Neural crest cell (in vitro differentiated cells): ENCODE results near the gene TSPAN8. TPM values are rescaled to one million over a fixed set of nuclear protein-coding genes. Genes with fewer than 3 reads are reported as not detected.

Experiments used
- DNase-seq: peaks from one replicate; pipeline ENCODE4 v3.0.0; 2021; ENCODE audit warnings: low read depth, mixed read lengths, low spot score
- H3K27ac Mint-ChIP-seq: one replicate; pipeline ENCODE4 v1.8.0; 2021; ENCODE audit warnings: mild to moderate bottlenecking, mixed read lengths; ENCODE audit not compliant: unreplicated experiment
- H3K27me3 Mint-ChIP-seq: 2 replicates; pipeline ENCODE4 v1.8.0; 2021; ENCODE audit warnings: low read depth, mild to moderate bottlenecking, mixed read lengths
- H3K36me3 Mint-ChIP-seq: 2 replicates; pipeline ENCODE4 v1.8.0; 2021; ENCODE audit warnings: low read depth, mild to moderate bottlenecking, mixed read lengths
- H3K4me1 Mint-ChIP-seq: 2 replicates; pipeline ENCODE4 v1.8.0; 2021; ENCODE audit warnings: mixed read lengths
- H3K4me3 Mint-ChIP-seq: one replicate; pipeline ENCODE4 v1.8.0; 2021; ENCODE audit warnings: mild to moderate bottlenecking, mixed read lengths
- H3K9me3 Mint-ChIP-seq: 2 replicates; pipeline ENCODE4 v1.8.0; 2021; ENCODE audit warnings: mixed read lengths
- total RNA-seq: library from RNA; stranded (reverse); gene quantifications from 2 replicates; pipeline ENCODE4 v1.2.1, GENCODE V29; 2021
- TF ChIP-seq, protein P1 (sequence below): fragments of 200-600 bp; sonication (generic); conservative IDR thresholded peaks from 2 replicates; pipeline ENCODE4 v1.5.0; 2021; ENCODE audit warnings: antibody characterized with exemption, mild to moderate bottlenecking

The TSPAN8 gene
- total RNA-seq, 1 donor from 2014 or later, result not detected

DNA sequence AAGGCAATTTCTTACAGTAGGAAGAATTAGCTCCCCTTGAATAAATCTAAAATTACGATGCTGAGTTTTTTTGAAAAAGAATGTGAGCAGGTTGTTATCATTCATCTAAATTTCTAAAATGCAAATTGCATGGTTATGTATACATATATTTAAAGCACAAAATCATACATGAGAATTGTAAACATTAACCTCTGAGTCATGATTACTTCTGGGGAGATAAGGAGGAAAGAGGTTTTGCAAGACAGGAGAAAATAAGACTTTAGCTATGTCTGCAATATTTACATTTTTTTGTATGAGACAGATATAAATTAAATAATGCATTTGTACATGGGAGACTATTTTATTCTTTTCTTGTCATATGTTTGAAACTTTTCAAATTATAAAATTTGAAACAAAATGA lies 72.2 kb downstream of the TSPAN8 start:
- H3K27ac Mint-ChIP-seq, result no peak overlapping the region
- no peak for DNase-seq
- H3K9me3 Mint-ChIP-seq, result peaks cover 2% of the 10 kb centered on the region
- H3K36me3 Mint-ChIP-seq, result no peaks in the 10 kb centered on the region
- H3K4me3 Mint-ChIP-seq, result no peak overlapping the region
- TF ChIP-seq, protein P1, sequence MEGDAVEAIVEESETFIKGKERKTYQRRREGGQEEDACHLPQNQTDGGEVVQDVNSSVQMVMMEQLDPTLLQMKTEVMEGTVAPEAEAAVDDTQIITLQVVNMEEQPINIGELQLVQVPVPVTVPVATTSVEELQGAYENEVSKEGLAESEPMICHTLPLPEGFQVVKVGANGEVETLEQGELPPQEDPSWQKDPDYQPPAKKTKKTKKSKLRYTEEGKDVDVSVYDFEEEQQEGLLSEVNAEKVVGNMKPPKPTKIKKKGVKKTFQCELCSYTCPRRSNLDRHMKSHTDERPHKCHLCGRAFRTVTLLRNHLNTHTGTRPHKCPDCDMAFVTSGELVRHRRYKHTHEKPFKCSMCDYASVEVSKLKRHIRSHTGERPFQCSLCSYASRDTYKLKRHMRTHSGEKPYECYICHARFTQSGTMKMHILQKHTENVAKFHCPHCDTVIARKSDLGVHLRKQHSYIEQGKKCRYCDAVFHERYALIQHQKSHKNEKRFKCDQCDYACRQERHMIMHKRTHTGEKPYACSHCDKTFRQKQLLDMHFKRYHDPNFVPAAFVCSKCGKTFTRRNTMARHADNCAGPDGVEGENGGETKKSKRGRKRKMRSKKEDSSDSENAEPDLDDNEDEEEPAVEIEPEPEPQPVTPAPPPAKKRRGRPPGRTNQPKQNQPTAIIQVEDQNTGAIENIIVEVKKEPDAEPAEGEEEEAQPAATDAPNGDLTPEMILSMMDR, result no peak
- no peaks in the 10 kb centered on the region for H3K27me3 Mint-ChIP-seq
- no peaks in the 10 kb centered on the region for H3K4me1 Mint-ChIP-seq

DNA sequence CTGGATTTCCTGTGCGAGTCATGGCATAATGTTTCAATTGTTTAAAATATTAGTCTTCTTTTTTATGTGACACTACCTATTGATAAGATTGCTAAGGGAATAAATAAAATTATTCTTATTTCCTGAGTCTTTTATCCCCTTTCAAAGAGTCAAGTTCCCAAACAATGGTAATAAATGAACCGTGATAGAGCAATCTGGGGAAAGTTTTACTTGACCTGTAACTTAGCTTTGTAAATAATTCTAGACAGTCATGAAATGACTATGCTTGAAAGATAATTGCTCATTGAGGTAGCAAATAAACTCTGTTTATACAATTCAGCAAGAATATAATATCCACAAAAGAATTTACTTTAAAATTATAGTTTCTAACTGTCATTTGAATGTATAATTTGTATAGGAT lies 82.1 kb downstream of the TSPAN8 start:
- peaks cover 2% of the 10 kb centered on the region for H3K9me3 Mint-ChIP-seq
- H3K27ac Mint-ChIP-seq, result no peak overlapping the region
- no peak for DNase-seq
- no peaks in the 10 kb centered on the region for H3K27me3 Mint-ChIP-seq
- peaks cover 2% of the 10 kb centered on the region for H3K36me3 Mint-ChIP-seq
- peaks cover 5% of the 10 kb centered on the region for H3K4me1 Mint-ChIP-seq
- TF ChIP-seq, protein P1, result no peak
- no peak overlapping the region for H3K4me3 Mint-ChIP-seq

Other genes with a start within 250 kb of the TSPAN8 start
- gene PTPRR, start 237.3 kb downstream of the TSPAN8 start, total RNA-seq, result 0.61 and 0.75 TPM in 2 replicates